Measurements from ENCODE around the gene FUT8. TPM values are rescaled to one million over a fixed set of nuclear protein-coding genes. Genes with fewer than 3 reads are reported as not detected.

The FUT8 gene
- total RNA-seq, 4 donors from 2014 or later, result 15.2 to 38.0 (median 20.7) TPM

DNA sequence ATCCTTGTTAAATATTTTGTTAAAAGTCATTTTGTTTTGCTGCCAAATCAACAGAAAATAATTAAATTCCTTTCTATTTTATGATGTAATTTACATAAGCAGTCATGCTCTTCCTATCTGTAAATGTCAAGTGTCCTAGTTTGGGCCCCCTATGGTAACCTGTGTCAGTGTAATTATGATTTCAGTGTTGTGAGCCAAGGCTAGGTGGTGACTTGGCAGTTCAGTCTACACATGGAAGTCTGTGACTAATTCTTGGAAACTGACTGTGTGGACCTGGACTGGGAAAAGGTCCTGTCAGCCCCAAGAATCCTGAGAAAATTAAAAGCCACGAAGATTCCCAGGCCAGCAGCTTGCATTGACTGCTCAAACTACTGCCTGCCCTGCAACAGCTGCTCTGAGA lies 371.0 kb downstream of the FUT8 start:
- Histone ChIP-seq H3K36me3 (no peaks in the 10 kb centered on the region), H3K9me3 (no peaks in the 10 kb centered on the region), H3K4me1 (no peaks in the 10 kb centered on the region), H3K4me3 (no peak overlapping the region), H3K27ac (no peak overlapping the region), H3K27me3 (no peaks in the 10 kb centered on the region)
- TF ChIP-seq, protein P1, sequence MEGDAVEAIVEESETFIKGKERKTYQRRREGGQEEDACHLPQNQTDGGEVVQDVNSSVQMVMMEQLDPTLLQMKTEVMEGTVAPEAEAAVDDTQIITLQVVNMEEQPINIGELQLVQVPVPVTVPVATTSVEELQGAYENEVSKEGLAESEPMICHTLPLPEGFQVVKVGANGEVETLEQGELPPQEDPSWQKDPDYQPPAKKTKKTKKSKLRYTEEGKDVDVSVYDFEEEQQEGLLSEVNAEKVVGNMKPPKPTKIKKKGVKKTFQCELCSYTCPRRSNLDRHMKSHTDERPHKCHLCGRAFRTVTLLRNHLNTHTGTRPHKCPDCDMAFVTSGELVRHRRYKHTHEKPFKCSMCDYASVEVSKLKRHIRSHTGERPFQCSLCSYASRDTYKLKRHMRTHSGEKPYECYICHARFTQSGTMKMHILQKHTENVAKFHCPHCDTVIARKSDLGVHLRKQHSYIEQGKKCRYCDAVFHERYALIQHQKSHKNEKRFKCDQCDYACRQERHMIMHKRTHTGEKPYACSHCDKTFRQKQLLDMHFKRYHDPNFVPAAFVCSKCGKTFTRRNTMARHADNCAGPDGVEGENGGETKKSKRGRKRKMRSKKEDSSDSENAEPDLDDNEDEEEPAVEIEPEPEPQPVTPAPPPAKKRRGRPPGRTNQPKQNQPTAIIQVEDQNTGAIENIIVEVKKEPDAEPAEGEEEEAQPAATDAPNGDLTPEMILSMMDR (IDR thresholded peaks at IDR 0.05), result no peak
- TF ChIP-seq POLR2A (IDR thresholded peaks at IDR 0.05) (no peak), POLR2AphosphoS5 (IDR thresholded peaks at IDR 0.05) (no peak), EP300 (IDR thresholded peaks at IDR 0.05) (no peak)
- 40% methylated on average over 1 of the region's 1 CpG for WGBS
- no peak for DNase-seq (ENCODE audit: low spot score in 2 of 2)

DNA sequence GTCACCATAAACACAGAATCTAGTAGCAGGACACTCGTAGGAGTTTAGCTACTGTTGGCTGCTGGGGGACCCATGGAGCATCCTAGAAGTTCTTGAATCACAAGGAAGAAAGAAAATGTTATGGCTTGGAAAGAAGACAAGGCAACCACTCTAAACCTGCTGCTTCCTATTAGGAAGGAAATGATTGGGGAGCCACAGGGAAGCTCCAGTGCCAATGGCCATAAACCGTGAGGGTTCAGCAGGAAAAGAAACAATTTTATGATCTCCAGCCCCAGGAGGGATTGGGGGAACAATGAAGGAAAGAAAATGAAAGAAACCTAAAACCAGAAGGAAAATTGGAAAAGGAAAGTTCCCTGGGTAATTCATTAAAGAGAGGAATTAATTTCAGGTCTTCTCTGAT lies 372.0 kb downstream of the FUT8 start:
- Histone ChIP-seq H3K27me3 (peaks cover 3% of the 10 kb centered on the region), H3K4me3 (no peak overlapping the region), H3K4me1 (no peaks in the 10 kb centered on the region), H3K9me3 (no peaks in the 10 kb centered on the region), H3K36me3 (no peaks in the 10 kb centered on the region), H3K27ac (no peak overlapping the region)
- WGBS, result 70% methylated on average over 2 of the region's 2 CpGs
- DNase-seq (ENCODE audit: low spot score in 2 of 2), result no peak
- TF ChIP-seq POLR2A (IDR thresholded peaks at IDR 0.05) (no peak), EP300 (IDR thresholded peaks at IDR 0.05) (no peak), POLR2AphosphoS5 (IDR thresholded peaks at IDR 0.05) (no peak)
- TF ChIP-seq, protein P1 (IDR thresholded peaks at IDR 0.05), result no peak

DNA sequence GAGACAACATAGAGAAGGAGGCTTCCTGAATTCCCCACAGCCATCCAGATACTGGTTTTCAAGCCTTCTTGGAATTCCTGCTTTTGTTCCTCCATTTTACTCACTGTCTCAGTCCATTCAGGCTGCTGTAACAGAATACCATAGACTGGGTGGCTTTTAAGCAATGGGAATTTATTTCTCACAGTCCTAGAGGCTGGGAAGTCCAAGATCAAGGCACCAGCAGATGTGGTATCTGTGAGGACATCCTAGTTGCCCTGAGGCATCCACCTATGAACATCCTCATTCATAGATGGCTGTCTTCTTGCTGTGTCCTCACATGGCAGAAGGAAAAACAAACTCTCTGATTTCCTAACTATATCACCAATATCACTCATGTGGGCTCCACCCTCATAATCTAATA lies 374.9 kb downstream of the FUT8 start:
- Histone ChIP-seq H3K4me1 (no peaks in the 10 kb centered on the region), H3K9me3 (no peaks in the 10 kb centered on the region), H3K27me3 (peaks cover 5% of the 10 kb centered on the region), H3K36me3 (no peaks in the 10 kb centered on the region), H3K27ac (no peak overlapping the region), H3K4me3 (no peak overlapping the region)
- TF ChIP-seq POLR2AphosphoS5 (IDR thresholded peaks at IDR 0.05) (no peak), EP300 (IDR thresholded peaks at IDR 0.05) (no peak)
- TF ChIP-seq, protein P1 (IDR thresholded peaks at IDR 0.05), result no peak
- no peak for DNase-seq (ENCODE audit: low spot score in 2 of 2)

DNA sequence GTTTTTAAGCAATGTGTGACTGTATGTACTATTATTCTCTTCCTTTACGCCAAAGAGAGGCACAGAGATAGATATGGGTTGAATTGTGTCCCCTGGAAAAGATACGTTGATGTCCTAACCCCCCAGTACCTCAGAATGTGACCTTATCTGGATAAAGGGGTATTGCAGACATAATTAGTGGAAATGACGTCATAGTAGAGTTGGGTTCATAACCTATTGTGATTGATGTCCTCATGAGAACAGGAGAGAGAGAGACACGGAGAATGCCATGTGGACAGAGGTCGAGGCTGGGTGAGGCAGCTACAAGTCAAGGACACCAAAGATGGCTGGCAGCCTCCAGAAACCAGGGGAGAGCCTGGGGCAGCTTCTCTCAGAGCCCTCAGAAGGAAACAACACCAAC lies 376.3 kb downstream of the FUT8 start:
- H3K36me3 ChIP-seq, result no peaks in the 10 kb centered on the region
- H3K27me3 ChIP-seq, result peaks cover 5% of the 10 kb centered on the region
- no peak for TF ChIP-seq POLR2A (IDR thresholded peaks at IDR 0.05)
- TF ChIP-seq POLR2AphosphoS5 (IDR thresholded peaks at IDR 0.05), result no peak
- TF ChIP-seq, protein P1 (IDR thresholded peaks at IDR 0.05), result no peak
- TF ChIP-seq EP300 (IDR thresholded peaks at IDR 0.05), result no peak
- 86% methylated on average over 4 of the region's 5 CpGs for WGBS
- H3K27ac ChIP-seq, result no peak overlapping the region
- DNase-seq (ENCODE audit: low spot score in 2 of 2), result no peak
- no peaks in the 10 kb centered on the region for H3K9me3 ChIP-seq
- H3K4me3 ChIP-seq, result no peak overlapping the region
- no peaks in the 10 kb centered on the region for H3K4me1 ChIP-seq

DNA sequence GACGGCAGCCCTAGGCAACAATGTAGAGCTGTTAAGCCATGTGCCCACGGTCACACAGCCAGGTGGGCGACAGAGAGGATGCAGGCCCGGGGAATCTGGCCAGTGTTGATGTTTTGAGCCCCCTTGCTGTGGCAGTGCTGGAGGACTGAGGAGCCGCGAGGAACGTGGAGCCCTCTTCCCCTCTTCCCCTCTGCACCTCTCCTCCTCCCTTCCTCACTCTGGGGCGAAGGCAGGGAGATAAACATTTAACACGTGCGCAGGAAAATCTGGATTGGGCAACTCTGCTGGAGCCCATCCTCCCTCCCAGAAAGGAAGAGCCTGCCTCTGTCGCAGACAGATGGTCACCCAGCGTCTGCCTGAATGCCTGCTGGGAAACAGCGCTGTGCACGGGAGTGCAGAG lies 376.8 kb downstream of the FUT8 start:
- TF ChIP-seq, protein P1 (IDR thresholded peaks at IDR 0.05), result no peak
- TF ChIP-seq POLR2AphosphoS5 (IDR thresholded peaks at IDR 0.05), result no peak
- no peak for TF ChIP-seq EP300 (IDR thresholded peaks at IDR 0.05)
- Histone ChIP-seq H3K36me3 (no peaks in the 10 kb centered on the region), H3K27me3 (peaks cover 5% of the 10 kb centered on the region), H3K4me3 (no peak overlapping the region), H3K27ac (no peak overlapping the region), H3K4me1 (no peaks in the 10 kb centered on the region), H3K9me3 (no peaks in the 10 kb centered on the region)
- 47% methylated on average over 14 of the region's 14 CpGs for WGBS
- no peak for DNase-seq (ENCODE audit: low spot score in 2 of 2)

Data from suprapubic skin (tissue), 4 donors.